HUES64 (cell line): ENCODE measurements around the gene TMCC1.
"Not testable (repeated sequence)": the region's sequence is repeated elsewhere in the genome, so short reads cannot be mapped to it uniquely, and the experiment has no call there.

ENCODE experiments used
- H3K27ac ChIP-seq: 2 replicates; pipeline ENCODE4 v1.7.0; 2013; ENCODE audit warnings: low read depth, low read length, inconsistent platforms
- H3K27me3 ChIP-seq: 2 replicates; pipeline ENCODE4 v1.6.1; 2013; ENCODE audit warnings: mild to moderate bottlenecking, low read length; ENCODE audit not compliant: insufficient read depth
- H3K36me3 ChIP-seq: 2 replicates; pipeline ENCODE4 v1.6.1; 2013; ENCODE audit warnings: mild to moderate bottlenecking, low read length; ENCODE audit not compliant: insufficient read depth
- H3K4me1 ChIP-seq: 2 replicates; pipeline ENCODE4 v1.6.1; 2013; ENCODE audit warnings: mild to moderate bottlenecking, low read length, moderate library complexity; ENCODE audit not compliant: insufficient read depth
- H3K4me3 ChIP-seq: 2 replicates; pipeline ENCODE4 v1.5.1; 2013; ENCODE audit warnings: mild to moderate bottlenecking, low read length, moderate library complexity
- H3K9ac ChIP-seq: 2 replicates; pipeline ENCODE4 v1.6.1; 2013; ENCODE audit warnings: mild to moderate bottlenecking, low read depth, low read length
- H3K9me3 ChIP-seq: 2 replicates; pipeline ENCODE4 v1.6.1; 2013; ENCODE audit warnings: low read depth, low read length; ENCODE audit not compliant: insufficient read depth
- WGBS: fragments of 150-250, 120-280 bp; methylation state at CpG from one replicate; pipeline ENCODE4 v1.1.7; 2013; ENCODE audit warnings: missing lambda C conversion rate; 5-methylcytosine and 5-hydroxymethylcytosine counted together

The TMCC1 gene

DNA sequence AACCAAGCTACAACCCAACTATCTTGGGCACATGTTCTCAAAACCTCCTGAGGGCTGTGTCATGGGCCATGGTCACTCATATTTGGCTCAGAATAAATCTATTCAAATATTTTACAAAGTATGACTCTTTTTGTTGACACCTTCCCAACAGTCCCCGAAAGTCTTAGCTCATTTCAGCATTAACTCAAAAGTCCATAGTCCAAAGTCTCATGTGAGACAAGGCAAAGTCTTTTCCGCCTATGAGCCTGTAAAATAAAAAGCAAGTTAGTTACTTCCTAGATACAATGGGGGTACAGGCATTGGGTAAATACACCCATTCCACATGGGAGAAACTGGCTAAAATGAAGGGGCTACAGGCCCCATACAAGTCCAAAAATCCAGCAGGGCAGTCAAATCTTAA lies 197.1 kb downstream of the TMCC1 start:
- peaks cover 23% of the 10 kb centered on the region for H3K4me1 ChIP-seq
- 97% methylated on average over 2 of the region's 2 CpGs for WGBS
- not testable (repeated sequence) for H3K27ac ChIP-seq, H3K9ac ChIP-seq, H3K27me3 ChIP-seq, H3K4me3 ChIP-seq
- peaks cover 12% of the 10 kb centered on the region for H3K36me3 ChIP-seq
- peaks cover 22% of the 10 kb centered on the region for H3K9me3 ChIP-seq

DNA sequence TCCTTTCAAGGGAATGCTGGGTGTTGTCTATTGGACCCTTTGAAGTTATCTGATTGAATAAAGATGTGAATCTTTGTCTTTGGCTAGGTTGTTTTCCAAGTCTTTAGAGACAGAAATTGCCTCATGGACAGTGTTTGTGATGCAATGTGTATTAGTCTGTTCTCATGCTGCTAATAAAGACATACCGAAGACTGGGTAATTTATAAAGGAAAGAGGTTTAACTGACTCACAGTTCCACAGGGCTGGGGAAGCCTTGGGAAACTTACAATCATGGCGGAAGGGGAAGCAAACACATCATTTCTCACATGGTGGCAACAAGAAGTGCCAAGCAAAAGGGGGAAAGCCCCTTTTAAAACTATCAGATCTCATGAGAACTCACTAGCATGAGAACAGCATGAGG lies 198.3 kb downstream of the TMCC1 start:
- Histone ChIP-seq H3K4me3 (no peak overlapping the region), H3K27ac (no peak overlapping the region), H3K36me3 (peaks cover 12% of the 10 kb centered on the region), H3K9ac (no peak overlapping the region), H3K27me3 (no peaks in the 10 kb centered on the region), H3K9me3 (peaks cover 22% of the 10 kb centered on the region), H3K4me1 (peaks cover 22% of the 10 kb centered on the region)
- WGBS = 93% methylated on average over 2 of the region's 2 CpGs

GRCh38 chr3:129694228-129694627 lies 199.3 kb downstream of the TMCC1 start:
- WGBS = 97% methylated on average over 5 of the region's 5 CpGs
- H3K36me3 ChIP-seq = peaks cover 12% of the 10 kb centered on the region
- peaks cover 26% of the 10 kb centered on the region for H3K4me1 ChIP-seq
- H3K9me3 ChIP-seq = peaks cover 22% of the 10 kb centered on the region
- H3K4me3 ChIP-seq = no peak overlapping the region
- H3K9ac ChIP-seq = no peak overlapping the region
- no peak overlapping the region for H3K27ac ChIP-seq
- H3K27me3 ChIP-seq = no peaks in the 10 kb centered on the region

GRCh38 chr3:129692743-129693142 lies 200.8 kb downstream of the TMCC1 start:
- Histone ChIP-seq H3K36me3 (peaks cover 12% of the 10 kb centered on the region), H3K27me3 (no peaks in the 10 kb centered on the region), H3K27ac (no peak overlapping the region), H3K4me1 (peaks cover 33% of the 10 kb centered on the region), H3K9me3 (peaks cover 22% of the 10 kb centered on the region), H3K9ac (no peak overlapping the region), H3K4me3 (no peak overlapping the region)
- WGBS = 100% methylated on average over 2 of the region's 2 CpGs

DNA sequence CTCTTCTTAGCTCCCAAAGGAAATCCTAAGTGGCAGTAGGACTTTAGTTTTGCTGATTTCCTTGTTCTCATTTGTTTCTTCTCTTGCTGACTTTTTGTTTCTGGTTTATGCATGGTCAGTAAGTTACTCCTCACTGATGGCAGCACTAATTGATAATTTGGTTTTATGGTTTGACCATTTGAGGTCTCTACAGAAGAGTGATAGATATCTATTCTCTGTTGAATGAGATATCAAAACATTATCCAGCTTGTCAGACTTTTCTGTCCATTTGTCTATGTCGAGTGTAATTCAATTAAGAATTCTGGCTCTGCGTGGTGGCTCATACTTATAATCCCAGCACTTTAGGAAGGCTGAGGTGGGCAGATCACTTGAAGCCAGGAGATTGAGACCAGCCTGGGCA lies 202.5 kb downstream of the TMCC1 start:
- Histone ChIP-seq H3K9ac (no peak overlapping the region), H3K9me3 (peaks cover 6% of the 10 kb centered on the region; the same call in 1 of the 2 replicates), H3K27me3 (no peaks in the 10 kb centered on the region), H3K27ac (0 out of 2 replicates have a peak overlapping the region, but pooled peaks have one; percentile 6), H3K4me3 (no peak overlapping the region), H3K4me1 (peaks cover 47% of the 10 kb centered on the region), H3K36me3 (0 out of 2 replicates have a peak, but pooled peaks cover 3% of the 10 kb centered on the region)
- WGBS = 94% methylated on average over 2 of the region's 2 CpGs

DNA sequence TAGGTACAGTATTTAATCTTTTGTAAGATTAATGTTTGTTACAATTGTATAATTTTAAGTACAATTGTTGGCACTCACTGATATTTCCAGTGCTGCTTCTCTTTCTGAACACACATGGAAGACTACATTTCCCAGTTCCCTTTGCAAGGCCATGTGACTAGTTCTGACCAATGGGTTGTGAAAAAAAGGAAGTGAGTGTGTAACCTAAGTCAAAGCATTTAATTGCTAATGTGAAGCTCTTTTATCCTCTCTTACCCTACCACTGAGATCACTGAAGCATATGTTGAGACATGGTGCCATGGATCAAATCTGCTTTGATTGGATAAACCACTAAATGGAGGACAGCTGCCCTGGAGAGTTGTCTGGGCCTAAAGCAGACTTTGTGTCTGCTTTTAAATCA lies 203.1 kb downstream of the TMCC1 start:
- no peak overlapping the region for H3K9ac ChIP-seq
- no peaks in the 10 kb centered on the region for H3K27me3 ChIP-seq
- H3K4me1 ChIP-seq = peaks cover 47% of the 10 kb centered on the region
- H3K4me3 ChIP-seq = no peak overlapping the region
- 0 out of 2 replicates have a peak, but pooled peaks cover under 1% of the 10 kb centered on the region for H3K36me3 ChIP-seq
- no peak overlapping the region for H3K27ac ChIP-seq
- peaks cover 1% of the 10 kb centered on the region; the same call in 1 of the 2 replicates for H3K9me3 ChIP-seq

GRCh38 chr3:129689036-129689435 lies 204.5 kb downstream of the TMCC1 start:
- Histone ChIP-seq H3K4me3 (peak overlapping the region; percentile 53), H3K36me3 (no peaks in the 10 kb centered on the region), H3K4me1 (peaks cover 55% of the 10 kb centered on the region), H3K27ac (peak overlapping the region; percentile 88), H3K9me3 (no peaks in the 10 kb centered on the region), H3K27me3 (no peaks in the 10 kb centered on the region), H3K9ac (peak overlapping the region; percentile 38; the same call in 1 of the 2 replicates)
- 72% methylated on average over 3 of the region's 3 CpGs for WGBS

GRCh38 chr3:129688271-129688895 lies 205.1 kb downstream of the TMCC1 start:
- WGBS = 13% methylated on average over 11 of the region's 11 CpGs
- H3K4me1 ChIP-seq = peaks cover 55% of the 10 kb centered on the region

DNA sequence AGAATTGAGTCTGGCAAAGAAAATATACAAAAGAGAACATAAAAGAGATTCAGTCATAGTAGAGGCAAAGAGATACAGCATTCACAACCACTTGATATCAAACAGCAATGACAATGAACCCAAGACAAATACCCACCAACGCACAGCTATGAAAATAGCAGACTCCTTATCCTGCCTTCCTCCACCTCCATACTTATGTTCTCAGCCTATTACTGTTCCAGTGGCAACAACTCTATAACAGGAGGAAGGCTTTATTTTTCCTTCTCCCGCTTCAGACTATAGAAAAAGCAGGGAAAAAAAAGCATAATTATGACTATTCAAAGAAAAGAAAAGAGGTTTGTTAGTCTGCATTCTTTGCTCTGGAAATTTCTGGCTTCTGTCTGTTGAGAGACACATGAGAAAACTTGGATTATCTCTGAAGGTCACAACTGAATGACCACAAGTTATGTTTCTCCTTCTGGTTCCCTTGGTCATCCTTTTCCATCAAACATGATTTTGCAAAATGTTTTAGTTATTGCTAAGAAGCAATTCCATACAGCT lies 205.9 kb downstream of the TMCC1 start:
- Histone ChIP-seq H3K27me3 (no peaks in the 10 kb centered on the region), H3K36me3 (no peaks in the 10 kb centered on the region), H3K9me3 (no peaks in the 10 kb centered on the region), H3K4me3 (peak overlapping the region; percentile 53), H3K4me1 (peaks cover 55% of the 10 kb centered on the region), H3K27ac (peak overlapping the region; percentile 88), H3K9ac (peak overlapping the region; percentile 38; the same call in 1 of the 2 replicates)
- 69% methylated on average over 1 of the region's 2 CpGs for WGBS

More at GRCh38 chr3:129688271-129688895, 205.1 kb downstream of the TMCC1 start:
- H3K4me3 ChIP-seq = peak overlapping the region; percentile 53
- peak overlapping the region; percentile 88 for H3K27ac ChIP-seq
- no peaks in the 10 kb centered on the region for H3K9me3 ChIP-seq
- H3K9ac ChIP-seq = peak overlapping the region; percentile 38
- H3K36me3 ChIP-seq = no peaks in the 10 kb centered on the region
- no peaks in the 10 kb centered on the region for H3K27me3 ChIP-seq

- Histone ChIP-seq H3K27me3 (no peaks in the 10 kb centered on the region), H3K4me1 (peaks cover 55% of the 10 kb centered on the region), H3K36me3 (no peaks in the 10 kb centered on the region), H3K9me3 (no peaks in the 10 kb centered on the region), H3K4me3 (peak overlapping the region; percentile 53; the same call in 1 of the 2 replicates), H3K9ac (0 out of 2 replicates have a peak overlapping the region, but pooled peaks have one; percentile 24), H3K27ac (no peak overlapping the region; the same call in 1 of the 2 replicates)
- WGBS = 90% methylated on average over 1 of the region's 2 CpGs
These were observed 206.6 kb downstream of the TMCC1 start for GRCh38 chr3:129686941-129687340.

- Histone ChIP-seq H3K27me3 (no peaks in the 10 kb centered on the region), H3K9me3 (no peaks in the 10 kb centered on the region), H3K27ac (no peak overlapping the region), H3K4me1 (peaks cover 37% of the 10 kb centered on the region), H3K4me3 (no peak overlapping the region), H3K9ac (no peak overlapping the region), H3K36me3 (no peaks in the 10 kb centered on the region)
- 96% methylated on average over 3 of the region's 3 CpGs for WGBS
These were observed 209.2 kb downstream of the TMCC1 start for GRCh38 chr3:129684270-129684669.
